Measurements from ENCODE around the gene EEF1AKMT3.

DNA sequence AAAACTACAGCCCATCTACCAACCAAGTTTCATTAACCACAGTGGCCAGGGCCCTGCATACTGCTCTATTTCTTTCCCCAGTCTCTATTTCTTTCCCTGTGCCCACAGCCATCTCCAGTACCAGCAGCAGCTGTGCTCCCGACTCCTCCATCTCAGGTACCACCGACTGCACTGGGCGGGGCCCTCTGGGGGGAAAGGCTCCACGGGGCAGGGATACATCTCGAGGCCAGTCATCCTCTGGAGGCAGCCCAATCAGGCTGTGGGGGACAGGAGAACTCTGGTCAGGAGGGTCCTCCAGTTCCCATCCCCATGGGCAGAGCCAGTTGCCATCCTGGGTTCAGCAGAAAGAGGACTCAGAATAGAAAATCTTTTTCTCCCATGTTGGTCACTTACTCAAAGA, 23.4 kb upstream of the EEF1AKMT3 start:
- TF ChIP-seq ELF4 (IDR thresholded peaks at IDR 0.05) (no peak), PKNOX1 (IDR thresholded peaks at IDR 0.05) (no peak), FOXM1 (IDR thresholded peaks at IDR 0.05; ENCODE audit: borderline replicate concordance) (no peak), SP1 (IDR thresholded peaks at IDR 0.05) (no peak)
